HEK293 (cell line): ENCODE measurements around the gene CFAP99.

Experiments
- CTCF ChIA-PET: fragments of 350-600 bp; formaldehyde crosslinking; extraction: SDS; loops from one replicate; lab custom pipeline; 2021; ENCODE audit warnings: antibody characterized with exemption; lab: Yijun Ruan, JAX
- POLR2A ChIA-PET: fragments of 300-600 bp; formaldehyde crosslinking; extraction: SDS; loops from one replicate; lab custom pipeline; 2020; ENCODE audit warnings: antibody characterized with exemption, inconsistent platforms; lab: Yijun Ruan, JAX
- H3K27ac ChIP-seq: fragments of 200-500 bp; sonication (Bioruptor generic); 2 replicates; pipeline ENCODE4 v1.5.1; 2014; ENCODE audit warnings: low read depth, low read length, control low read depth, inconsistent platforms; ENCODE audit errors: extremely low read depth
- H3K36me3 ChIP-seq, 2 experiments: fragments of 200-500 bp in 1 of 2; sonication (Bioruptor generic) in 1 of 2; 1 replicate in 1 of 2; 2 replicates in 1 of 2; pipeline ENCODE4 v1.5.1; 2014 to 2017; ENCODE audit warnings: inconsistent platforms in 2 of 2, low read length in 2 of 2; ENCODE audit not compliant: control insufficient read depth in 2 of 2, insufficient read depth in 1 of 2
- H3K4me1 ChIP-seq: fragments of 200-500 bp; sonication (Bioruptor generic); 2 replicates; pipeline ENCODE4 v1.5.1; 2014; ENCODE audit warnings: mild to moderate bottlenecking, low read length, inconsistent platforms; ENCODE audit not compliant: control insufficient read depth, insufficient read depth
- H3K4me3 ChIP-seq: 2 replicates; pipeline ENCODE4 v1.5.1; 2011; ENCODE audit warnings: low read depth, mild to moderate bottlenecking, control low read depth, low read length, moderate library complexity
- H3K9me3 ChIP-seq: fragments of 200-500 bp; sonication (Bioruptor generic); 2 replicates; pipeline ENCODE4 v1.5.1; 2014; ENCODE audit warnings: low read depth, low read length, inconsistent platforms; ENCODE audit not compliant: control insufficient read depth, insufficient read depth
- BCL11B ChIP-seq: fragments of 450-650 bp; formaldehyde crosslinking; IDR thresholded peaks from 2 replicates; pipeline ENCODE4 v1.5.1; 2016; ENCODE audit warnings: low read depth, missing biosample characterization, missing genetic modification characterization
- FEZF1 ChIP-seq: fragments of 450-650 bp; formaldehyde crosslinking; IDR thresholded peaks from 2 replicates; pipeline ENCODE4 v1.5.1; 2016; ENCODE audit warnings: missing biosample characterization, missing genetic modification characterization
- GLIS1 ChIP-seq: fragments of 450-650 bp; formaldehyde crosslinking; IDR thresholded peaks from 2 replicates; pipeline ENCODE4 v1.5.1; 2016; ENCODE audit warnings: missing biosample characterization, missing genetic modification characterization
- GLIS2 ChIP-seq: fragments of 450-650 bp; formaldehyde crosslinking; IDR thresholded peaks from 2 replicates; pipeline ENCODE4 v1.5.1; 2016; ENCODE audit warnings: missing biosample characterization, missing genetic modification characterization
- KLF10 ChIP-seq: fragments of 450-650 bp; IDR thresholded peaks from 2 replicates; pipeline ENCODE4 v1.5.1; 2018; ENCODE audit warnings: missing biosample characterization, mild to moderate bottlenecking, missing genetic modification characterization
- KLF7 ChIP-seq: fragments of 450-650 bp; formaldehyde crosslinking; IDR thresholded peaks from 2 replicates; pipeline ENCODE4 v1.5.1; 2016; ENCODE audit warnings: missing biosample characterization, missing genetic modification characterization, borderline replicate concordance
- SCRT1 ChIP-seq: fragments of 450-650 bp; formaldehyde crosslinking; IDR thresholded peaks from 2 replicates; pipeline ENCODE4 v1.5.1; 2016; ENCODE audit warnings: missing biosample characterization, missing genetic modification characterization, borderline replicate concordance
- SP2 ChIP-seq: fragments of 450-650 bp; formaldehyde crosslinking; IDR thresholded peaks from 2 replicates; pipeline ENCODE4 v1.5.1; 2016; ENCODE audit warnings: missing biosample characterization, missing genetic modification characterization
- SP7 ChIP-seq: fragments of 450-650 bp; formaldehyde crosslinking; IDR thresholded peaks from 2 replicates; pipeline ENCODE4 v1.5.1; 2016; ENCODE audit warnings: missing biosample characterization, missing genetic modification characterization
- YY2 ChIP-seq: fragments of 450-650 bp; formaldehyde crosslinking; IDR thresholded peaks from 2 replicates; pipeline ENCODE4 v1.5.1; 2016; ENCODE audit warnings: missing biosample characterization, missing genetic modification characterization
- ZBTB20 ChIP-seq: fragments of 450-650 bp; formaldehyde crosslinking; IDR thresholded peaks from 2 replicates; pipeline ENCODE4 v1.5.1; 2016; ENCODE audit warnings: missing biosample characterization, missing genetic modification characterization
- ZBTB48 ChIP-seq: fragments of 450-650 bp; formaldehyde crosslinking; IDR thresholded peaks from 2 replicates; pipeline ENCODE4 v1.5.1; 2016; ENCODE audit warnings: missing biosample characterization, missing genetic modification characterization
- ZFP69B ChIP-seq: fragments of 450-650 bp; formaldehyde crosslinking; IDR thresholded peaks from 2 replicates; pipeline ENCODE4 v1.5.1; 2016; ENCODE audit warnings: missing biosample characterization, missing genetic modification characterization
- ZNF169 ChIP-seq: fragments of 450-650 bp; formaldehyde crosslinking; IDR thresholded peaks from 2 replicates; pipeline ENCODE4 v1.5.1; 2016; ENCODE audit warnings: missing biosample characterization, missing genetic modification characterization
- ZNF24 ChIP-seq: fragments of 450-650 bp; formaldehyde crosslinking; IDR thresholded peaks from 2 replicates; pipeline ENCODE4 v1.5.1; 2016; ENCODE audit warnings: missing biosample characterization, missing genetic modification characterization
- ZNF266 ChIP-seq: fragments of 450-650 bp; formaldehyde crosslinking; IDR thresholded peaks from 2 replicates; pipeline ENCODE4 v1.5.1; 2016; ENCODE audit warnings: missing biosample characterization, missing genetic modification characterization, low read depth
- ZNF423 ChIP-seq: fragments of 450-650 bp; formaldehyde crosslinking; IDR thresholded peaks from 2 replicates; pipeline ENCODE4 v1.5.1; 2016; ENCODE audit warnings: missing biosample characterization, missing genetic modification characterization
- ZNF433 ChIP-seq: fragments of 450-650 bp; formaldehyde crosslinking; IDR thresholded peaks from 2 replicates; pipeline ENCODE4 v1.5.1; 2016; ENCODE audit warnings: missing biosample characterization, missing genetic modification characterization, low read depth
- ZNF571 ChIP-seq: fragments of 450-650 bp; formaldehyde crosslinking; IDR thresholded peaks from 2 replicates; pipeline ENCODE4 v1.5.0; 2017; ENCODE audit warnings: missing biosample characterization, missing genetic modification characterization
- ZNF658 ChIP-seq: fragments of 450-650 bp; formaldehyde crosslinking; IDR thresholded peaks from 2 replicates; pipeline ENCODE4; 2016; ENCODE audit warnings: missing biosample characterization, missing genetic modification characterization
- ZNF664 ChIP-seq: fragments of 450-650 bp; formaldehyde crosslinking; IDR thresholded peaks from 2 replicates; pipeline ENCODE4 v1.5.1; 2016; ENCODE audit warnings: missing biosample characterization, missing genetic modification characterization
- ZNF830 ChIP-seq: fragments of 450-650 bp; IDR thresholded peaks from 2 replicates; pipeline ENCODE4 v1.5.0; 2018; ENCODE audit warnings: missing biosample characterization, missing genetic modification characterization, low read depth, mild to moderate bottlenecking, moderate library complexity
- ZSCAN16 ChIP-seq: fragments of 450-650 bp; formaldehyde crosslinking; IDR thresholded peaks from 2 replicates; pipeline ENCODE4 v1.5.1; 2016; ENCODE audit warnings: missing biosample characterization, missing genetic modification characterization
- TF ChIP-seq, protein P1 (sequence below): fragments of 450-650 bp; formaldehyde crosslinking; IDR thresholded peaks from 2 replicates; pipeline ENCODE4 v1.5.1; 2016; ENCODE audit warnings: missing biosample characterization, missing genetic modification characterization
- TF ChIP-seq, protein P2 (sequence below): fragments of 450-650 bp; formaldehyde crosslinking; IDR thresholded peaks from 2 replicates; pipeline ENCODE4 v1.5.1; 2016; ENCODE audit warnings: missing biosample characterization, missing genetic modification characterization, borderline replicate concordance
- TF ChIP-seq, protein P3 (sequence below): fragments of 450-650 bp; formaldehyde crosslinking; IDR thresholded peaks from 2 replicates; pipeline ENCODE4 v1.5.1; 2016; ENCODE audit warnings: missing biosample characterization, missing genetic modification characterization
- TF ChIP-seq, protein P4 (sequence below): fragments of 450-650 bp; formaldehyde crosslinking; optimal IDR thresholded peaks from 2 replicates; pipeline ENCODE3; 2016; ENCODE audit warnings: missing biosample characterization, mild to moderate bottlenecking, missing genetic modification characterization
- TF ChIP-seq, protein P5 (sequence below): fragments of 450-650 bp; formaldehyde crosslinking; IDR thresholded peaks from 2 replicates; pipeline ENCODE4 v1.5.1; 2017; ENCODE audit warnings: missing biosample characterization, missing genetic modification characterization
- TF ChIP-seq, protein P6 (sequence below): fragments of 450-650 bp; formaldehyde crosslinking; IDR thresholded peaks from 2 replicates; pipeline ENCODE4 v1.5.1; 2017; ENCODE audit warnings: missing biosample characterization, missing genetic modification characterization
- TF ChIP-seq, protein P7 (sequence below): fragments of 450-650 bp; formaldehyde crosslinking; IDR thresholded peaks from 2 replicates; pipeline ENCODE4 v1.5.1; 2016; ENCODE audit warnings: missing biosample characterization, missing genetic modification characterization

The CFAP99 gene

DNA sequence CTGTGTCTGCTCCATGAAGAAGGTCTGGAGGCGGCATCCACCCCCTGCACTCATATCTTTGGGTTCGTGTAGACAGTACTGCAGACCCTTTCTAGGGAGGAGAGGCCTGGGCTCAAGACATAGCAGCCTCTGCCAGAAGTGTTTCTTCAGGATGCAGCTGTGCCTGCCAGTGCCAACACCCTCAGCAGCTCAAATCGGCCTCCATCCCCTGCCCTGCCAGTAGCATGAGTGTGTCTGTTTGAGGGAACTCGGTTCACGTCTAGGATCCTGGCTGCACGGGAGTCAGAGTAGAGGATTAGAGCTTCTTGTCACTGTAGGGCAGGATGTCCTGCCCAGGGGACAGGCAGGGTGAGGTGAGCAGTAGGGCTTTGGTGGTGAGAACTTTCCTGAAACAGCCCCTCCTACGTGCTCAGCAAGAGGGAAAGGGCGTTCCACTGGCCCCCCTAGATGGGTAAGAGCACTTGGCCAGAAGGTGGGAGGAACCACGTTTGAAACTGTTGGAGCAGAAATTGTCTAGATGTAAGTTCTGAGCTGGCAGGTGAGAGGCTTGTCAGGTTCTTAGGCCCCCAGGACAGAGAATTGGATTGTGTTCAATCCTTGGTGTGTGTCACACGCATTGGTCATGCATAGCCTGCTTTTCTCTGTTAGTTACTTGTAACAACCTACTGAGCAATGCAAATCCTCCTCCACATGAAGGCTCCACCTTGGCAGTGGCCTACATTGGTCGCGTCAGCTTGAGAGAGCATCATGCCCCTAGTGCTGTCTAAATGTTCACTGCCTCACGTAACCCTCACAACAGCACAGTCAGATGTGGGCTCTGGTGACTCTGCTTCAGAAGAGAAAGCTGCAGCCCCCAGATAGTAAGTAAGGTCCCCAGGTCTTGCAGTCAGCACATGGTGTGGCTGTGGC, 91.8 kb downstream of the CFAP99 start:
- POLR2A ChIA-PET: no interaction called here
- peaks cover 6 to 93% of the 10 kb centered on the region in 2 experiments; a peak in 2 of 3 replicates for H3K36me3 ChIP-seq
- CTCF ChIA-PET: no interaction called here

DNA sequence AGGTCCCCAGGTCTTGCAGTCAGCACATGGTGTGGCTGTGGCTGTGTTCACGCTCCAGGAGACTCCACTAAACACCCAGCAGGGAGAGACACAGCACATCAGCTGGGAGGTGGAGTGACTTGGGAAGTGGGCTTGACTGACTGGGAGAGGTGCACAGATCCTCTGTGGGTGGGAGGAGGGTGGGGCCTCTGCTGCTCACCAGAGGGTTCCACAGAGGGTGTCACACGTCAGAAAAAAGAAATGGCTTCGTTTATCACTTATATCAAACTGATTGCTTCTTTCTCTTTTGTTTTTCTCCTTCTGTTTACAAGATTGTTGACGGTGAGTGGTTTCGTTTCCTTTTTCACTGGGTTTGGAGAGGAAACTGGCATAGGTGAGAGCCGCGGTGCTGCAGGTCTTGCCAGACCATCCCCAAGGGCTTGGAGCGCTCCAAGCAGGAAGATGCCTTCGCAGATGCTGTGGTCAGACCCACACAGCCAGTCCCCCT, 92.9 kb downstream of the CFAP99 start:
- Histone ChIP-seq H3K27ac (no peak overlapping the region), H3K4me3 (no peak overlapping the region), H3K9me3 (no peaks in the 10 kb centered on the region), H3K4me1 (no peaks in the 10 kb centered on the region), H3K36me3 (peaks cover 6 to 90% of the 10 kb centered on the region in 2 experiments; a peak in 2 of 3 replicates)
- POLR2A ChIA-PET: no interaction called here
- CTCF ChIA-PET: no interaction called here
- TF ChIP-seq ZNF571 (tag by site-specific recombination) (no peak), GLIS2 (tag by site-specific recombination) (no peak), ZNF830 (tag by site-specific recombination) (no peak), SP7 (tag by site-specific recombination) (no peak), FEZF1 (tag by site-specific recombination) (no peak), YY2 (tag by site-specific recombination) (no peak), ZNF266 (no peak), GLIS1 (tag by site-specific recombination) (no peak), ZNF169 (no peak)
- TF ChIP-seq, protein P1, sequence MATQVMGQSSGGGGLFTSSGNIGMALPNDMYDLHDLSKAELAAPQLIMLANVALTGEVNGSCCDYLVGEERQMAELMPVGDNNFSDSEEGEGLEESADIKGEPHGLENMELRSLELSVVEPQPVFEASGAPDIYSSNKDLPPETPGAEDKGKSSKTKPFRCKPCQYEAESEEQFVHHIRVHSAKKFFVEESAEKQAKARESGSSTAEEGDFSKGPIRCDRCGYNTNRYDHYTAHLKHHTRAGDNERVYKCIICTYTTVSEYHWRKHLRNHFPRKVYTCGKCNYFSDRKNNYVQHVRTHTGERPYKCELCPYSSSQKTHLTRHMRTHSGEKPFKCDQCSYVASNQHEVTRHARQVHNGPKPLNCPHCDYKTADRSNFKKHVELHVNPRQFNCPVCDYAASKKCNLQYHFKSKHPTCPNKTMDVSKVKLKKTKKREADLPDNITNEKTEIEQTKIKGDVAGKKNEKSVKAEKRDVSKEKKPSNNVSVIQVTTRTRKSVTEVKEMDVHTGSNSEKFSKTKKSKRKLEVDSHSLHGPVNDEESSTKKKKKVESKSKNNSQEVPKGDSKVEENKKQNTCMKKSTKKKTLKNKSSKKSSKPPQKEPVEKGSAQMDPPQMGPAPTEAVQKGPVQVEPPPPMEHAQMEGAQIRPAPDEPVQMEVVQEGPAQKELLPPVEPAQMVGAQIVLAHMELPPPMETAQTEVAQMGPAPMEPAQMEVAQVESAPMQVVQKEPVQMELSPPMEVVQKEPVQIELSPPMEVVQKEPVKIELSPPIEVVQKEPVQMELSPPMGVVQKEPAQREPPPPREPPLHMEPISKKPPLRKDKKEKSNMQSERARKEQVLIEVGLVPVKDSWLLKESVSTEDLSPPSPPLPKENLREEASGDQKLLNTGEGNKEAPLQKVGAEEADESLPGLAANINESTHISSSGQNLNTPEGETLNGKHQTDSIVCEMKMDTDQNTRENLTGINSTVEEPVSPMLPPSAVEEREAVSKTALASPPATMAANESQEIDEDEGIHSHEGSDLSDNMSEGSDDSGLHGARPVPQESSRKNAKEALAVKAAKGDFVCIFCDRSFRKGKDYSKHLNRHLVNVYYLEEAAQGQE: no peak
- TF ChIP-seq, protein P2, sequence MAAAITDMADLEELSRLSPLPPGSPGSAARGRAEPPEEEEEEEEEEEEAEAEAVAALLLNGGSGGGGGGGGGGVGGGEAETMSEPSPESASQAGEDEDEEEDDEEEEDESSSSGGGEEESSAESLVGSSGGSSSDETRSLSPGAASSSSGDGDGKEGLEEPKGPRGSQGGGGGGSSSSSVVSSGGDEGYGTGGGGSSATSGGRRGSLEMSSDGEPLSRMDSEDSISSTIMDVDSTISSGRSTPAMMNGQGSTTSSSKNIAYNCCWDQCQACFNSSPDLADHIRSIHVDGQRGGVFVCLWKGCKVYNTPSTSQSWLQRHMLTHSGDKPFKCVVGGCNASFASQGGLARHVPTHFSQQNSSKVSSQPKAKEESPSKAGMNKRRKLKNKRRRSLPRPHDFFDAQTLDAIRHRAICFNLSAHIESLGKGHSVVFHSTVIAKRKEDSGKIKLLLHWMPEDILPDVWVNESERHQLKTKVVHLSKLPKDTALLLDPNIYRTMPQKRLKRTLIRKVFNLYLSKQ: no peak
- TF ChIP-seq, protein P3, sequence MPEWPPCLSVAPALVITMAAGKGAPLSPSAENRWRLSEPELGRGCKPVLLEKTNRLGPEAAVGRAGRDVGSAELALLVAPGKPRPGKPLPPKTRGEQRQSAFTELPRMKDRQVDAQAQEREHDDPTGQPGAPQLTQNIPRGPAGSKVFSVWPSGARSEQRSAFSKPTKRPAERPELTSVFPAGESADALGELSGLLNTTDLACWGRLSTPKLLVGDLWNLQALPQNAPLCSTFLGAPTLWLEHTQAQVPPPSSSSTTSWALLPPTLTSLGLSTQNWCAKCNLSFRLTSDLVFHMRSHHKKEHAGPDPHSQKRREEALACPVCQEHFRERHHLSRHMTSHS: no peak
- TF ChIP-seq, protein P4, sequence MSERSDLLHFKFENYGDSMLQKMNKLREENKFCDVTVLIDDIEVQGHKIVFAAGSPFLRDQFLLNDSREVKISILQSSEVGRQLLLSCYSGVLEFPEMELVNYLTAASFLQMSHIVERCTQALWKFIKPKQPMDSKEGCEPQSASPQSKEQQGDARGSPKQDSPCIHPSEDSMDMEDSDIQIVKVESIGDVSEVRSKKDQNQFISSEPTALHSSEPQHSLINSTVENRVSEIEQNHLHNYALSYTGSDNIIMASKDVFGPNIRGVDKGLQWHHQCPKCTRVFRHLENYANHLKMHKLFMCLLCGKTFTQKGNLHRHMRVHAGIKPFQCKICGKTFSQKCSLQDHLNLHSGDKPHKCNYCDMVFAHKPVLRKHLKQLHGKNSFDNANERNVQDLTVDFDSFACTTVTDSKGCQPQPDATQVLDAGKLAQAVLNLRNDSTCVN (tag by site-specific recombination): no peak

More for the DNA sequence above, 91.8 kb downstream of the CFAP99 start:
- H3K4me1 ChIP-seq: no peaks in the 10 kb centered on the region
- H3K4me3 ChIP-seq: no peak overlapping the region
- TF ChIP-seq ZFP69B (no peak), SP2 (tag by site-specific recombination) (no peak), SCRT1 (tag by site-specific recombination) (no peak), ZNF830 (tag by site-specific recombination) (no peak), ZSCAN16 (tag by site-specific recombination) (no peak), ZBTB48 (tag by site-specific recombination) (no peak), ZNF658 (tag by site-specific recombination) (no peak), ZNF664 (no peak), KLF7 (tag by site-specific recombination) (no peak), BCL11B (tag by site-specific recombination) (no peak), ZNF433 (tag by site-specific recombination) (no peak), FEZF1 (tag by site-specific recombination) (no peak), ZNF423 (tag by site-specific recombination) (no peak), ZNF24 (tag by site-specific recombination) (no peak), KLF10 (tag by site-specific recombination) (no peak), ZBTB20 (tag by site-specific recombination) (no peak)
- TF ChIP-seq, protein P5, sequence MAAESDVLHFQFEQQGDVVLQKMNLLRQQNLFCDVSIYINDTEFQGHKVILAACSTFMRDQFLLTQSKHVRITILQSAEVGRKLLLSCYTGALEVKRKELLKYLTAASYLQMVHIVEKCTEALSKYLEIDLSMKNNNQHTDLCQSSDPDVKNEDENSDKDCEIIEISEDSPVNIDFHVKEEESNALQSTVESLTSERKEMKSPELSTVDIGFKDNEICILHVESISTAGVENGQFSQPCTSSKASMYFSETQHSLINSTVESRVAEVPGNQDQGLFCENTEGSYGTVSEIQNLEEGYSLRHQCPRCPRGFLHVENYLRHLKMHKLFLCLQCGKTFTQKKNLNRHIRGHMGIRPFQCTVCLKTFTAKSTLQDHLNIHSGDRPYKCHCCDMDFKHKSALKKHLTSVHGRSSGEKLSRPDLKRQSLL: no peak
- TF ChIP-seq, protein P6, sequence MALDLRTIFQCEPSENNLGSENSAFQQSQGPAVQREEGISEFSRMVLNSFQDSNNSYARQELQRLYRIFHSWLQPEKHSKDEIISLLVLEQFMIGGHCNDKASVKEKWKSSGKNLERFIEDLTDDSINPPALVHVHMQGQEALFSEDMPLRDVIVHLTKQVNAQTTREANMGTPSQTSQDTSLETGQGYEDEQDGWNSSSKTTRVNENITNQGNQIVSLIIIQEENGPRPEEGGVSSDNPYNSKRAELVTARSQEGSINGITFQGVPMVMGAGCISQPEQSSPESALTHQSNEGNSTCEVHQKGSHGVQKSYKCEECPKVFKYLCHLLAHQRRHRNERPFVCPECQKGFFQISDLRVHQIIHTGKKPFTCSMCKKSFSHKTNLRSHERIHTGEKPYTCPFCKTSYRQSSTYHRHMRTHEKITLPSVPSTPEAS: no peak
- TF ChIP-seq, protein P7, sequence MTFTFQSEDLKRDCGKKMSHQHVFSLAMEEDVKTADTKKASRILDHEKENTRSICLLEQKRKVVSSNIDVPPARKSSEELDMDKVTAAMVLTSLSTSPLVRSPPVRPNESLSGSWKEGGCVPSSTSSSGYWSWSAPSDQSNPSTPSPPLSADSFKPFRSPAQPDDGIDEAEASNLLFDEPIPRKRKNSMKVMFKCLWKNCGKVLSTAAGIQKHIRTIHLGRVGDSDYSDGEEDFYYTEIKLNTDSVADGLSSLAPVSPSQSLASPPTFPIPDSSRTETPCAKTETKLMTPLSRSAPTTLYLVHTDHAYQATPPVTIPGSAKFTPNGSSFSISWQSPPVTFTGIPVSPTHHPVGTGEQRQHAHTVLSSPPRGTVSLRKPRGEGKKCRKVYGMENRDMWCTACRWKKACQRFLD (tag by site-specific recombination): no peak
- no peak overlapping the region for H3K27ac ChIP-seq
- no peaks in the 10 kb centered on the region for H3K9me3 ChIP-seq
